ENCODE data around the gene MAVS.
A peak's percentile ranks its signal among the peaks of the same experiment; 100 is the strongest.

Gene MAVS

GRCh38 chr20:3846740-3847428, at the start of gene MAVS:
TSS of gene MAVS (plus strand) at chr20:3846834. CDS start at chr20:3854625, 7,791 bp downstream.
- peaks cover 4 to 20% of the 10 kb centered on the region in 2 donors for H3K4me1 ChIP-seq (ENCODE audit: control insufficient read depth in 1 of 2, insufficient read depth in 2 of 2, low read length in 2 of 2)
- no peaks in the 10 kb centered on the region for H3K9me3 ChIP-seq (ENCODE audit: control insufficient read depth in 1 of 2, low read length in 2 of 2)
- peak within 1 kb of the TSS; percentile 88 for H3K27ac ChIP-seq (ENCODE audit: low read length)
- peak within 1 kb of the TSS; percentile 76 to 94 for H3K4me3 ChIP-seq (ENCODE audit: low read depth in 1 of 2, low read length in 2 of 2)
- H3K36me3 ChIP-seq (ENCODE audit: control insufficient read depth in 1 of 2, insufficient read depth in 2 of 2, low read length in 2 of 2) = no peaks in the 10 kb centered on the region
- no peaks in the 10 kb centered on the region for H3K27me3 ChIP-seq (ENCODE audit: low read depth, low read length)

- Histone ChIP-seq H3K36me3 (ENCODE audit: control insufficient read depth in 1 of 2, insufficient read depth in 2 of 2, low read length in 2 of 2) (peaks cover 9 to 25% of the 10 kb centered on the region in 2 donors), H3K9me3 (ENCODE audit: control insufficient read depth in 1 of 2, low read length in 2 of 2) (no peaks in the 10 kb centered on the region), H3K27me3 (ENCODE audit: low read depth, low read length) (no peaks in the 10 kb centered on the region), H3K27ac (ENCODE audit: low read length) (peak overlapping the region; percentile 86), H3K4me3 (ENCODE audit: low read depth in 1 of 2, low read length in 2 of 2) (peak overlapping the region; percentile 51 to 76), H3K4me1 (ENCODE audit: control insufficient read depth in 1 of 2, insufficient read depth in 2 of 2, low read length in 2 of 2) (peaks cover 20 to 49% of the 10 kb centered on the region in 2 donors)
These were observed 49.4 kb upstream of the MAVS start for GRCh38 chr20:3797226-3797545.

GRCh38 chr20:3797592-3798372, 48.9 kb upstream of the MAVS start:
- peak overlapping the region; percentile 51 to 76 for H3K4me3 ChIP-seq (ENCODE audit: low read depth in 1 of 2, low read length in 2 of 2)
- peaks cover 20 to 49% of the 10 kb centered on the region in 2 donors for H3K4me1 ChIP-seq (ENCODE audit: control insufficient read depth in 1 of 2, insufficient read depth in 2 of 2, low read length in 2 of 2)

DNA sequence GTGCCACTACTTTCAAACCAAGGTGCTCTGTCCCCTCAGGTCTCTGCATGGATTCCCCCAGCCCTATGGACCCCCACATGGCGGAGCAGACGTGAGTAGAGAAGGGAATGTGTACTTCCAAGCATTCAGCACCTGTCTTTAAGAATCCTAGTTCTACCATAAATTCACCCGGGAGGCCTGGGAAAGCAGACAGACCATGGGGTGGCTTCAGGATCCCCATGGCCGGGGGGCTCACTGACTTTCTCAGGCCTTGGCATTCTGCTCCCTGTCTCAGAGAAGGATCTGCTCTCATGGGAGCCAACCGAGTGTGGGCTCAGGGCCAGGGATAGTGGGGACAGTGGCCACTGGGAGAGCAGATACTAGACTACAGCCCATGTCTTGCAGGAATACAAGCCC, 48.3 kb upstream of the MAVS start:
- no peaks in the 10 kb centered on the region for H3K27me3 ChIP-seq (ENCODE audit: low read depth, low read length)
- peak overlapping the region in 1 of 2 donors; percentile 51 for H3K4me3 ChIP-seq (ENCODE audit: low read depth in 1 of 2, low read length in 2 of 2)
- H3K4me1 ChIP-seq (ENCODE audit: control insufficient read depth in 1 of 2, insufficient read depth in 2 of 2, low read length in 2 of 2) = peaks cover 20 to 49% of the 10 kb centered on the region in 2 donors
- H3K9me3 ChIP-seq (ENCODE audit: control insufficient read depth in 1 of 2, low read length in 2 of 2) = no peaks in the 10 kb centered on the region
- H3K27ac ChIP-seq (ENCODE audit: low read length) = peak overlapping the region; percentile 86
- peaks cover 17 to 37% of the 10 kb centered on the region in 2 donors for H3K36me3 ChIP-seq (ENCODE audit: control insufficient read depth in 1 of 2, insufficient read depth in 2 of 2, low read length in 2 of 2)

More at GRCh38 chr20:3797592-3798372, 48.9 kb upstream of the MAVS start:
- peaks cover 14 to 31% of the 10 kb centered on the region in 2 donors for H3K36me3 ChIP-seq (ENCODE audit: control insufficient read depth in 1 of 2, insufficient read depth in 2 of 2, low read length in 2 of 2)
- H3K9me3 ChIP-seq (ENCODE audit: control insufficient read depth in 1 of 2, low read length in 2 of 2) = no peaks in the 10 kb centered on the region
- H3K27me3 ChIP-seq (ENCODE audit: low read depth, low read length) = no peaks in the 10 kb centered on the region
- peak overlapping the region; percentile 86 for H3K27ac ChIP-seq (ENCODE audit: low read length)

- no peaks in the 10 kb centered on the region for H3K27me3 ChIP-seq (ENCODE audit: low read depth, low read length)
- no peak overlapping the region for H3K27ac ChIP-seq (ENCODE audit: low read length)
- H3K36me3 ChIP-seq (ENCODE audit: control insufficient read depth in 1 of 2, insufficient read depth in 2 of 2, low read length in 2 of 2) = peaks cover 20 to 42% of the 10 kb centered on the region in 2 donors
- H3K4me3 ChIP-seq (ENCODE audit: low read depth in 1 of 2, low read length in 2 of 2) = no peak overlapping the region
- peaks cover 20 to 49% of the 10 kb centered on the region in 2 donors for H3K4me1 ChIP-seq (ENCODE audit: control insufficient read depth in 1 of 2, insufficient read depth in 2 of 2, low read length in 2 of 2)
- H3K9me3 ChIP-seq (ENCODE audit: control insufficient read depth in 1 of 2, low read length in 2 of 2) = no peaks in the 10 kb centered on the region
These were observed 47.8 kb upstream of the MAVS start for GRCh38 chr20:3798908-3799248.

GRCh38 chr20:3800256-3800877, 46.3 kb upstream of the MAVS start:
- Histone ChIP-seq H3K4me3 (ENCODE audit: low read depth in 1 of 2, low read length in 2 of 2) (no peak overlapping the region), H3K4me1 (ENCODE audit: control insufficient read depth in 1 of 2, insufficient read depth in 2 of 2, low read length in 2 of 2) (peaks cover 22 to 40% of the 10 kb centered on the region in 2 donors), H3K9me3 (ENCODE audit: control insufficient read depth in 1 of 2, low read length in 2 of 2) (no peaks in the 10 kb centered on the region), H3K27ac (ENCODE audit: low read length) (no peak overlapping the region), H3K27me3 (ENCODE audit: low read depth, low read length) (no peaks in the 10 kb centered on the region), H3K36me3 (ENCODE audit: control insufficient read depth in 1 of 2, insufficient read depth in 2 of 2, low read length in 2 of 2) (peaks cover 31 to 47% of the 10 kb centered on the region in 2 donors)

DNA sequence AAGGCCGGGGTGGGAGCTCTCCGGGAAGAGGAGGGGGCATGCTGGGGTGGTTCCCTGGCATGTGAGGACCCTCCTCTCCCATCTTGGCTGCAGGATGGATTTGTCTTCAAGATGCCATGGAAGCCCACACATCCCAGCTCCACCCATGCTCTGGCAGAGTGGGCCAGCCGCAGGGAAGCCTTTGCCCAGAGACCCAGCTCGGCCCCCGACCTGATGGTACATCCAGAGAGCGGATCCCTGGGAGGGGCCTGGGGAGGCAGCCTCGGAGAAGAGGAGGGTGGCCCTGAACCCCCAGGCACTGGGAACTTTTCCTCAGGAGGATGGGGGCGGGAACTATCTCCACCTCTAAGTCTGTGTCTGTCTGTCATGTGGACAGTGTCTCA, 45.8 kb upstream of the MAVS start:
- no peaks in the 10 kb centered on the region for H3K27me3 ChIP-seq (ENCODE audit: low read depth, low read length)
- no peak overlapping the region for H3K27ac ChIP-seq (ENCODE audit: low read length)
- H3K4me3 ChIP-seq (ENCODE audit: low read depth in 1 of 2, low read length in 2 of 2) = no peak overlapping the region
- no peaks in the 10 kb centered on the region for H3K9me3 ChIP-seq (ENCODE audit: control insufficient read depth in 1 of 2, low read length in 2 of 2)
- H3K4me1 ChIP-seq (ENCODE audit: control insufficient read depth in 1 of 2, insufficient read depth in 2 of 2, low read length in 2 of 2) = peaks cover 26 to 44% of the 10 kb centered on the region in 2 donors
- H3K36me3 ChIP-seq (ENCODE audit: control insufficient read depth in 1 of 2, insufficient read depth in 2 of 2, low read length in 2 of 2) = peaks cover 34 to 45% of the 10 kb centered on the region in 2 donors

DNA sequence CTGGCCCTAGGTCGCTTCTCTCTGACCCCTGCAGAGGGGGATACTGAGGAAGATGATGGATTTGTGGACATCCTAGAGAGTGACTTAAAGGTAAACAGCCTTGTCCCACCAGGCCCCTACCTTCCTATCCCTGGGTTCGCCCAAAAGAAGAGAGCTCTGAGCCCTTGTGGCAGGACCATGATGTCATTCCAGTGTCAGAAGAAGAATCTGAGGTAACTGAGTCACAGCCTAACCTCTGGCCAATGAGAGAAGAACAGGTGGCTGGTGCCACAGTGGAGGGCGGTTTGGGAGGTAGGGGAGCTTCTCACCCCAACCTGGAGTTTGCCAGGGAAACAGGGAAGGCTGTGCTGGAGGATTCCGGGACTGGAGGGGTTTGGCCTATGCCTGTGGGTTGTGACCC, 45.3 kb upstream of the MAVS start:
- H3K27ac ChIP-seq (ENCODE audit: low read length) = no peak overlapping the region
- peaks cover 26 to 48% of the 10 kb centered on the region in 2 donors for H3K4me1 ChIP-seq (ENCODE audit: control insufficient read depth in 1 of 2, insufficient read depth in 2 of 2, low read length in 2 of 2)
- H3K4me3 ChIP-seq (ENCODE audit: low read depth in 1 of 2, low read length in 2 of 2) = no peak overlapping the region
- H3K36me3 ChIP-seq (ENCODE audit: control insufficient read depth in 1 of 2, insufficient read depth in 2 of 2, low read length in 2 of 2) = peaks cover 34 to 44% of the 10 kb centered on the region in 2 donors
- no peaks in the 10 kb centered on the region for H3K9me3 ChIP-seq (ENCODE audit: control insufficient read depth in 1 of 2, low read length in 2 of 2)
- no peaks in the 10 kb centered on the region for H3K27me3 ChIP-seq (ENCODE audit: low read depth, low read length)

- Histone ChIP-seq H3K36me3 (ENCODE audit: control insufficient read depth in 1 of 2, insufficient read depth in 2 of 2, low read length in 2 of 2) (peaks cover 34 to 44% of the 10 kb centered on the region in 2 donors), H3K9me3 (ENCODE audit: control insufficient read depth in 1 of 2, low read length in 2 of 2) (no peaks in the 10 kb centered on the region), H3K27ac (ENCODE audit: low read length) (no peak overlapping the region), H3K4me3 (ENCODE audit: low read depth in 1 of 2, low read length in 2 of 2) (no peak overlapping the region), H3K27me3 (ENCODE audit: low read depth, low read length) (no peaks in the 10 kb centered on the region), H3K4me1 (ENCODE audit: control insufficient read depth in 1 of 2, insufficient read depth in 2 of 2, low read length in 2 of 2) (peaks cover 27 to 48% of the 10 kb centered on the region in 2 donors)
These were observed 44.8 kb upstream of the MAVS start for GRCh38 chr20:3801846-3802245.

DNA sequence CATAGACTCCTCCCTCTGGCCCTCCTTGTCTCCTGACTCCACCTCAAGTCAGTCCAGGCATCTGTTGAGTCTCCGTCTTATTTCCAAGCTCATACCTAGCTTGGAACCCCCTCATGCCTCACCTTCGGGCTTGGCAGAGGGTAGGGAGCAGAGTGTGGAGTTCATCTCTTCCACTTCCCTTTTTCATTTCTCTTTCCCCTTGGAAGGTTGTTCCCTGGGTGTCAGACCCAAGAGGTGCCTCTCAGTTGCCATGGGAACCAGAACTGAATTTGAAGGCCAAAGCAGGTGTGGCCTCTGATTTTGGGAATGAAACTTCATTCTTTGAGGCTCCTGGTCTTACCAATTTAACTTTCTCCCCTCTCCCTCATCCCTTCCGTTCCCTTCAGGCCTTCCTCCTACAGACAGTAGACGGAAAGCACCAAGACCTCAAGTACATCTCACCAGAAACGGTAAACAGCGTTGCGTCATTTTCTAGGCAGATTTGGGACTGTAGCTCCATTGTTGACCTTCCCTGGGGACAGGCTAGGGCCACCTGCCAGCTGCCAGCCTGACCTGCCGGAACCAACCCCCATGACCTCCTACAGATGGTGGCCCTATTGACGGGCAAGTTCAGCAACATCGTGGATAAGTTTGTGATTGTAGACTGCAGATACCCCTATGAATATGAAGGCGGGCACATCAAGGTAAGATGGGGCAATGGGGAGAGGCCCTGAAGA, 44.0 kb upstream of the MAVS start:
- H3K9me3 ChIP-seq (ENCODE audit: control insufficient read depth in 1 of 2, low read length in 2 of 2) = no peaks in the 10 kb centered on the region
- no peak overlapping the region for H3K4me3 ChIP-seq (ENCODE audit: low read depth in 1 of 2, low read length in 2 of 2)
- H3K27me3 ChIP-seq (ENCODE audit: low read depth, low read length) = no peaks in the 10 kb centered on the region
- peaks cover 29 to 49% of the 10 kb centered on the region in 2 donors for H3K4me1 ChIP-seq (ENCODE audit: control insufficient read depth in 1 of 2, insufficient read depth in 2 of 2, low read length in 2 of 2)
- no peak overlapping the region for H3K27ac ChIP-seq (ENCODE audit: low read length)
- H3K36me3 ChIP-seq (ENCODE audit: control insufficient read depth in 1 of 2, insufficient read depth in 2 of 2, low read length in 2 of 2) = peaks cover 34 to 44% of the 10 kb centered on the region in 2 donors

- Histone ChIP-seq H3K36me3 (ENCODE audit: control insufficient read depth in 1 of 2, insufficient read depth in 2 of 2, low read length in 2 of 2) (peaks cover 34 to 44% of the 10 kb centered on the region in 2 donors), H3K9me3 (ENCODE audit: control insufficient read depth in 1 of 2, low read length in 2 of 2) (no peaks in the 10 kb centered on the region), H3K27ac (ENCODE audit: low read length) (no peak overlapping the region), H3K4me3 (ENCODE audit: low read depth in 1 of 2, low read length in 2 of 2) (no peak overlapping the region), H3K27me3 (ENCODE audit: low read depth, low read length) (no peaks in the 10 kb centered on the region), H3K4me1 (ENCODE audit: control insufficient read depth in 1 of 2, insufficient read depth in 2 of 2, low read length in 2 of 2) (peaks cover 27 to 49% of the 10 kb centered on the region in 2 donors)
These were observed 43.3 kb upstream of the MAVS start for GRCh38 chr20:3803289-3803688.
